Ovary (tissue), 3 donors: ENCODE results near the gene IMMP2L.

ENCODE experiments used
- EP300 ChIP-seq: sonication (generic); formaldehyde crosslinking; IDR thresholded peaks from one replicate; pipeline ENCODE4 v1.6.1; 2017; ENCODE audit warnings: antibody characterized with exemption
- POLR2A ChIP-seq: fragments of 450-650 bp; IDR thresholded peaks from one replicate; pipeline ENCODE4 v1.6.1; 2017; ENCODE audit warnings: antibody characterized with exemption, mild to moderate bottlenecking, moderate library complexity
- TF ChIP-seq, protein P1 (sequence below), 3 donors: fragments of 450-650 bp in 2 of 3; fragments of 200-600 bp in 1 of 3; IDR thresholded peaks; one replicate each; pipeline versions ENCODE4 v1.5.1 to v1.8.0; 2016 to 2022; ENCODE audit warnings: antibody characterized with exemption in 3 of 3, mild to moderate bottlenecking in 1 of 3
- donor health status: DM: no; HTN: no; CAD: no.

DNA sequence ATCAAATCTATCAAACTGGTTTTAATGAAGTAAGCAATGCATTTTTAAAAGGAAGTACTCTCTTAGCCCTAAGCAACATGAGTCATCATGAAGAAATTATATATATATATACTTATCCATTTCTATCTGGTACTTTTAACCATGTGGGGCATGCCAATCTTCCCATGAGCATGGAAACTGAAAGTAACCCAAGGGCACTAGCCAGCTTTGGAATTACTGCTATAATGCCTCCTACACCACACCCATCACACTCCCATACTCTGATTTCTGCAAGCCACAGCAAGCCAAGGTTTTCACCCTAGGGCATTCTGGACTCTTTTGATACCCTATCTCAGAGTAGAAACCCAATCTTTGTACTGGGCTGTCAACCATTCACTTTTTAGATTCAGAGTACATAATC is 204.6 kb downstream of the IMMP2L start:
- TF ChIP-seq, protein P1, sequence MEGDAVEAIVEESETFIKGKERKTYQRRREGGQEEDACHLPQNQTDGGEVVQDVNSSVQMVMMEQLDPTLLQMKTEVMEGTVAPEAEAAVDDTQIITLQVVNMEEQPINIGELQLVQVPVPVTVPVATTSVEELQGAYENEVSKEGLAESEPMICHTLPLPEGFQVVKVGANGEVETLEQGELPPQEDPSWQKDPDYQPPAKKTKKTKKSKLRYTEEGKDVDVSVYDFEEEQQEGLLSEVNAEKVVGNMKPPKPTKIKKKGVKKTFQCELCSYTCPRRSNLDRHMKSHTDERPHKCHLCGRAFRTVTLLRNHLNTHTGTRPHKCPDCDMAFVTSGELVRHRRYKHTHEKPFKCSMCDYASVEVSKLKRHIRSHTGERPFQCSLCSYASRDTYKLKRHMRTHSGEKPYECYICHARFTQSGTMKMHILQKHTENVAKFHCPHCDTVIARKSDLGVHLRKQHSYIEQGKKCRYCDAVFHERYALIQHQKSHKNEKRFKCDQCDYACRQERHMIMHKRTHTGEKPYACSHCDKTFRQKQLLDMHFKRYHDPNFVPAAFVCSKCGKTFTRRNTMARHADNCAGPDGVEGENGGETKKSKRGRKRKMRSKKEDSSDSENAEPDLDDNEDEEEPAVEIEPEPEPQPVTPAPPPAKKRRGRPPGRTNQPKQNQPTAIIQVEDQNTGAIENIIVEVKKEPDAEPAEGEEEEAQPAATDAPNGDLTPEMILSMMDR (IDR thresholded peaks at IDR 0.05) = no peak
- TF ChIP-seq POLR2A (no peak), EP300 (no peak)
